Measurements from ENCODE around the gene JAK3. TPM values are rescaled to one million over a fixed set of nuclear protein-coding genes. Genes with fewer than 3 reads are reported as not detected.

The JAK3 gene
- total and polyA plus RNA-seq, 2 of the 13 experiments (the other 11 are each of a cell fraction or from before 2014, with no cell fraction given): 3.4 to 18.6 TPM

- Histone ChIP-seq H3K4me1 (ENCODE audit: insufficient read depth, low read length) (peaks cover 8% of the 10 kb centered on the region; the same call in 1 of the 2 replicates), H3K4me3 (replicated peaks in 1 of 3; ENCODE audit: insufficient read depth in 1 of 3, low read depth in 2 of 3, low read length in 3 of 3) (peak overlapping the region in 2 of 3 experiments; percentile 38 to 43; a peak in 4 of 6 replicates), H3K9me3 (ENCODE audit: low read length) (no peaks in the 10 kb centered on the region), H3K9ac (ENCODE audit: insufficient read depth, low read depth, low read length) (no peak overlapping the region), H3K27ac (ENCODE audit: extremely low read length, insufficient read depth, low read length) (no peak overlapping the region), H3K36me3 (replicated peaks in 1 of 2; ENCODE audit: control insufficient read depth in 1 of 2, insufficient read depth in 2 of 2, low read length in 2 of 2) (no peaks in the 10 kb centered on the region), H3K79me2 (ENCODE audit: insufficient read depth, low read length) (no peaks in the 10 kb centered on the region), H3K27me3 (ENCODE audit: control insufficient read depth in 1 of 2, insufficient read depth in 2 of 2, low read length in 2 of 2) (no peaks in the 10 kb centered on the region), H4K20me1 (ENCODE audit: insufficient read depth, low read length) (no peaks in the 10 kb centered on the region), H2AFZ (ENCODE audit: low read length) (no peak overlapping the region), H3K4me2 (ENCODE audit: low read depth, low read length) (peak overlapping the region; percentile 42)
- DNase-seq (ENCODE audit: low spot score): peak; percentile 40
- no peak for FAIRE-seq
- no TSS peak for BruUV-seq (replicated peaks)
- CTCF ChIA-PET (ENCODE audit: low intra/inter-chr PET ratio, low total read pairs): no interaction called here
- peak; percentile 68 for ATAC-seq
- intact Hi-C loops (cut with micrococcal nuclease; ENCODE audit: unreplicated experiment): no loop called here
- POLR2A ChIA-PET: interaction anchor here (1.2 kb wide), 1 partner anchor 17 kb away, joined by 3 read pairs; the partner anchor contains the start of gene B3GNT3
- in situ Hi-C loops (cut with HindIII; ENCODE audit: extremely low pct_ligation_motif_present, low pct_unique_long_range_greater_than_20kb): no loop called here
- WGBS (ENCODE audit: low lambda C conversion rate): 55% methylated on average over 21 of the region's 37 CpGs
- TF ChIP-seq SP1 (IDR thresholded peaks at IDR 0.05) (no peak), SP1 (CRISPR knock-in tag; IDR thresholded peaks at IDR 0.05) (0 out of 2 replicates have a peak, but pooled peaks have one; percentile 17), HOMEZ (CRISPR knock-in tag; IDR thresholded peaks at IDR 0.05; ENCODE audit: low read depth) (no peak), ZFP91 (CRISPR knock-in tag; IDR thresholded peaks at IDR 0.05; ENCODE audit: borderline replicate concordance) (no peak), SP4 (CRISPR knock-in tag; IDR thresholded peaks at IDR 0.05) (no peak), FOXM1 (CRISPR knock-in tag; IDR thresholded peaks at IDR 0.05) (no peak), SP5 (CRISPR knock-in tag; IDR thresholded peaks at IDR 0.05; ENCODE audit: borderline replicate concordance, low read depth) (0 out of 2 replicates have a peak, but pooled peaks have one; percentile 7), ZNF687 (CRISPR knock-in tag; IDR thresholded peaks at IDR 0.05) (peak; percentile 49; the same call in 1 of the 2 replicates), ZNF724P (CRISPR knock-in tag; IDR thresholded peaks at IDR 0.05; ENCODE audit: borderline replicate concordance) (no peak), MYC (CRISPR knock-in tag; IDR thresholded peaks at IDR 0.05; ENCODE audit: borderline replicate concordance) (peak; percentile 24; the same call in 1 of the 2 replicates), ZBTB46 (CRISPR knock-in tag; IDR thresholded peaks at IDR 0.05; ENCODE audit: borderline replicate concordance) (no peak)
These were observed 69.4 kb downstream of the JAK3 start for GRCh38 chr19:17778251-17778967.
